Urinary bladder (tissue), 4 donors: ENCODE data around the gene CASP10. TPM values are rescaled to one million over a fixed set of nuclear protein-coding genes. Genes with fewer than 3 reads are reported as not detected.
"Not testable (repeated sequence)": the region's sequence is repeated elsewhere in the genome, so short reads cannot be mapped to it uniquely, and the experiment has no call there.

Experiments
- DNase-seq: peaks from one replicate; pipeline ENCODE4 v3.0.0-alpha.2; 2015; ENCODE audit errors: extremely low spot score
- H3K27ac ChIP-seq: one replicate; pipeline ENCODE4 v1.5.1; 2013; ENCODE audit warnings: low read depth, mild to moderate bottlenecking, moderate library complexity
- H3K36me3 ChIP-seq: one replicate; pipeline ENCODE4 v1.6.1; 2013; ENCODE audit warnings: mild to moderate bottlenecking, moderate library complexity; ENCODE audit not compliant: insufficient read depth
- H3K4me1 ChIP-seq: one replicate; pipeline ENCODE4 v1.6.1; 2013; ENCODE audit warnings: mild to moderate bottlenecking, moderate library complexity; ENCODE audit not compliant: insufficient read depth
- H3K4me3 ChIP-seq: one replicate; pipeline ENCODE4 v1.5.1; 2013; ENCODE audit warnings: low read depth, low read length
- WGBS: extraction: QIAGEN DNeasy Blood & Tissue Kit; methylation state at CpG from one replicate; pipeline ENCODE4 v1.1.7; 2013; 5-methylcytosine and 5-hydroxymethylcytosine counted together
- polyA plus RNA-seq: library from polyadenylated mRNA; stranded (reverse); fragments of 200-250 nt; gene quantifications from one replicate; pipeline ENCODE4 v1.2.3, GENCODE V29; 2013
- total RNA-seq: library from RNA; depleted of rRNA; stranded (reverse); fragments of >200 nt; gene quantifications from one replicate; pipeline ENCODE4 v1.2.3, GENCODE V29; 2014
- donor health status: healthy with polysubstance abuse.
- donor health status: healthy.

The CASP10 gene
- total and polyA plus RNA-seq, 2 donors = 3.4 to 19.2 TPM

- H3K4me1 ChIP-seq = no peaks in the 10 kb centered on the region
- no peaks in the 10 kb centered on the region for H3K36me3 ChIP-seq
- no peak overlapping the region for H3K4me3 ChIP-seq
- H3K27ac ChIP-seq = no peak overlapping the region
- 61% methylated on average over 7 of the region's 7 CpGs for WGBS
- no peak for DNase-seq
Observed at GRCh38 chr2:201237486-201238123, 54.7 kb downstream of the CASP10 start.

GRCh38 chr2:201239167-201239935, 56.4 kb downstream of the CASP10 start:
- not testable (repeated sequence) for H3K4me1 ChIP-seq, H3K27ac ChIP-seq, H3K4me3 ChIP-seq, H3K36me3 ChIP-seq, DNase-seq
- WGBS = 87% methylated on average over 21 of the region's 21 CpGs

- no peaks in the 10 kb centered on the region for H3K36me3 ChIP-seq
- no peaks in the 10 kb centered on the region for H3K4me1 ChIP-seq
- no peak overlapping the region for H3K27ac ChIP-seq
- no peak overlapping the region for H3K4me3 ChIP-seq
- DNase-seq = no peak
Observed at GRCh38 chr2:201242571-201243277, 59.8 kb downstream of the CASP10 start.

- Histone ChIP-seq H3K27ac (no peak overlapping the region), H3K4me3 (no peak overlapping the region), H3K4me1 (no peaks in the 10 kb centered on the region), H3K36me3 (no peaks in the 10 kb centered on the region)
- WGBS = 92% methylated on average over 5 of the region's 5 CpGs
- DNase-seq = no peak
Observed at GRCh38 chr2:201244829-201245228, 61.9 kb downstream of the CASP10 start.

GRCh38 chr2:201246280-201246679, 63.3 kb downstream of the CASP10 start:
- Histone ChIP-seq H3K36me3 (no peaks in the 10 kb centered on the region), H3K4me3 (no peak overlapping the region), H3K4me1 (no peaks in the 10 kb centered on the region), H3K27ac (no peak overlapping the region)
- WGBS = 64% methylated on average over 4 of the region's 4 CpGs
- DNase-seq = no peak

GRCh38 chr2:201248288-201248844, 65.4 kb downstream of the CASP10 start:
- 92% methylated on average over 6 of the region's 6 CpGs for WGBS
- no peaks in the 10 kb centered on the region for H3K4me1 ChIP-seq
- no peak overlapping the region for H3K27ac ChIP-seq
- no peaks in the 10 kb centered on the region for H3K36me3 ChIP-seq
- H3K4me3 ChIP-seq = no peak overlapping the region
- DNase-seq = no peak

GRCh38 chr2:201249889-201250288, 66.9 kb downstream of the CASP10 start:
- DNase-seq = no peak
- Histone ChIP-seq H3K27ac (no peak overlapping the region), H3K36me3 (no peaks in the 10 kb centered on the region), H3K4me1 (no peaks in the 10 kb centered on the region), H3K4me3 (no peak overlapping the region)
- 71% methylated on average over 2 of the region's 2 CpGs for WGBS

- H3K27ac ChIP-seq = no peak overlapping the region
- H3K36me3 ChIP-seq = no peaks in the 10 kb centered on the region
- no peak for DNase-seq
- H3K4me1 ChIP-seq = no peaks in the 10 kb centered on the region
- H3K4me3 ChIP-seq = no peak overlapping the region
- WGBS = 93% methylated on average over 4 of the region's 4 CpGs
Observed at GRCh38 chr2:201250741-201251140, 67.8 kb downstream of the CASP10 start.

GRCh38 chr2:201254081-201254730, 71.3 kb downstream of the CASP10 start:
- DNase-seq = no peak
- WGBS = 42% methylated on average over 5 of the region's 5 CpGs
- H3K36me3 ChIP-seq = no peaks in the 10 kb centered on the region
- H3K27ac ChIP-seq = no peak overlapping the region
- H3K4me3 ChIP-seq = no peak overlapping the region
- H3K4me1 ChIP-seq = no peaks in the 10 kb centered on the region

GRCh38 chr2:201255408-201256033, 72.6 kb downstream of the CASP10 start:
- Histone ChIP-seq H3K27ac (no peak overlapping the region), H3K4me1 (no peaks in the 10 kb centered on the region), H3K36me3 (no peaks in the 10 kb centered on the region), H3K4me3 (no peak overlapping the region)
- 85% methylated on average over 3 of the region's 3 CpGs for WGBS
- no peak for DNase-seq

GRCh38 chr2:201256082-201256481, 73.1 kb downstream of the CASP10 start:
- Histone ChIP-seq H3K36me3 (no peaks in the 10 kb centered on the region), H3K27ac (no peak overlapping the region), H3K4me1 (no peaks in the 10 kb centered on the region), H3K4me3 (no peak overlapping the region)
- WGBS = 81% methylated on average over 3 of the region's 3 CpGs
- DNase-seq = no peak

GRCh38 chr2:201257381-201257955, 74.5 kb downstream of the CASP10 start:
- DNase-seq = peak; percentile 6
- WGBS = 22% methylated on average over 12 of the region's 12 CpGs
- H3K36me3 ChIP-seq = no peaks in the 10 kb centered on the region
- peak overlapping the region; percentile 52 for H3K4me3 ChIP-seq
- no peaks in the 10 kb centered on the region for H3K4me1 ChIP-seq
- peak overlapping the region; percentile 43 for H3K27ac ChIP-seq
